Measurements from ENCODE around the gene SIRPG. TPM values are rescaled to one million over a fixed set of nuclear protein-coding genes. Genes with fewer than 3 reads are reported as not detected.

The SIRPG gene
- total and polyA plus RNA-seq, 4 donors, result 0.32 to 0.71 (median 0.42) TPM; not detected in 1

DNA sequence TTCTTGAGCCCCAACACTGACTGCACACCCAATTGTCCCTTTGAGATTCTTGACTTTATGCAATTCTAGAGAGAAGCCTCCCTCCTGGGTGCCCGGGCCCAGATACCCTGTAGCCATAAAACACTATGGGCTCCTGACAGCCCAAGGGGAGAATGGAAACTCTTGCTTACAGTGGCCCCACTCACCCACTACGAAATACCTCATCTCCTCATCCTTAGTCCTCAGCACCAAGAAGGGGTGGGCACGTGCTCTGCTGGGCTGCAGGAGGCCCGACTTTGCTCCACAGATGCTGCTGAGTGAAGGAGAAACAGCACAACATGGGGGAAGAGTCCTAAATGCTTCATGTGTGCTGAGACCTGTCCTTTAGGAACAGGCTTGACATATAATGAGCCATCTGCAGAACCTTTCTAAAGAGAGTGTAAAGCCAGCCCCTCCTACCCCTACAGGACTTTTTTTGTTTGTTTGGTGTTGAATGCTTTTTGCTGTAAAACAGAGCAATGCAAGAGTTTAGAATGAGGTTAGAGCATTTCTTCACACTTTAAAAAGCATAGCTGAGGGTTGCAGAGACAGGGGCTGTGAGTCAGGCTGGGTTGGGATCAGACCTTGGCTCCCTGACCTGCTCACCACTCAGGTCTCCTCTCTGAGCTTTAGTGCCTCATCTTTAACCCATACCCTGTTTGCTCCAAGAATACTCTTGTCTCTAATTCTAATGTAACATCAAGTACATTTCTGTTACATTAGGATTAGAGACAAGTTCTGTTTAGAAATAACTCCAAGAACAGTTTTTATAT lies 17.6 kb upstream of the SIRPG start (continued):
- TF ChIP-seq, protein P1, sequence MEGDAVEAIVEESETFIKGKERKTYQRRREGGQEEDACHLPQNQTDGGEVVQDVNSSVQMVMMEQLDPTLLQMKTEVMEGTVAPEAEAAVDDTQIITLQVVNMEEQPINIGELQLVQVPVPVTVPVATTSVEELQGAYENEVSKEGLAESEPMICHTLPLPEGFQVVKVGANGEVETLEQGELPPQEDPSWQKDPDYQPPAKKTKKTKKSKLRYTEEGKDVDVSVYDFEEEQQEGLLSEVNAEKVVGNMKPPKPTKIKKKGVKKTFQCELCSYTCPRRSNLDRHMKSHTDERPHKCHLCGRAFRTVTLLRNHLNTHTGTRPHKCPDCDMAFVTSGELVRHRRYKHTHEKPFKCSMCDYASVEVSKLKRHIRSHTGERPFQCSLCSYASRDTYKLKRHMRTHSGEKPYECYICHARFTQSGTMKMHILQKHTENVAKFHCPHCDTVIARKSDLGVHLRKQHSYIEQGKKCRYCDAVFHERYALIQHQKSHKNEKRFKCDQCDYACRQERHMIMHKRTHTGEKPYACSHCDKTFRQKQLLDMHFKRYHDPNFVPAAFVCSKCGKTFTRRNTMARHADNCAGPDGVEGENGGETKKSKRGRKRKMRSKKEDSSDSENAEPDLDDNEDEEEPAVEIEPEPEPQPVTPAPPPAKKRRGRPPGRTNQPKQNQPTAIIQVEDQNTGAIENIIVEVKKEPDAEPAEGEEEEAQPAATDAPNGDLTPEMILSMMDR (IDR thresholded peaks at IDR 0.05; ENCODE audit: low read depth, low read length, missing input control), result no peak

DNA sequence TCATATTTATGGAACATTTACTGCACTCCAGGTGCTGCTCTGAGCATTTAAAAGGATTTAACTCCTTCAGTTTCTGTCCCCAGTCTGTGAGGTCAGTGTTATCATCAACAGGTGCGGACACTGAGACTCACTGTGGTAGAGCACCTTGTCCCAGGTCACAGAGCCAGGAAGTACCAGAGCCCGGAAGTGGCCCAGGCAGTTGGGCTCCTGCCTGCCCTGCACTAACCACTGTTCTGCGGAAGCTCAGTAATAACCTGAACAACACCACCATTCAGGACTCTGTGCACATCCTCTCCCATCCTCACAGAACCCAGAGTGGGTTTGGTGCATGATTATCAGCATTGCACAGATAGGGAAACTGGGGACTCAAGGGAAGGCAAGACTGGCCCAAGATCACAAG lies 16.8 kb upstream of the SIRPG start:
- H3K36me3 ChIP-seq (ENCODE audit: control insufficient read depth in 4 of 4, insufficient read depth in 3 of 4, low read depth in 1 of 4, low read length in 3 of 4), result no peaks in the 10 kb centered on the region
- no peak for TF ChIP-seq FOXA1 (IDR thresholded peaks at IDR 0.05)
- no peak for TF ChIP-seq SP1 (IDR thresholded peaks at IDR 0.05)
- TF ChIP-seq JUND (IDR thresholded peaks at IDR 0.05), result no peak
- TF ChIP-seq, protein P2, sequence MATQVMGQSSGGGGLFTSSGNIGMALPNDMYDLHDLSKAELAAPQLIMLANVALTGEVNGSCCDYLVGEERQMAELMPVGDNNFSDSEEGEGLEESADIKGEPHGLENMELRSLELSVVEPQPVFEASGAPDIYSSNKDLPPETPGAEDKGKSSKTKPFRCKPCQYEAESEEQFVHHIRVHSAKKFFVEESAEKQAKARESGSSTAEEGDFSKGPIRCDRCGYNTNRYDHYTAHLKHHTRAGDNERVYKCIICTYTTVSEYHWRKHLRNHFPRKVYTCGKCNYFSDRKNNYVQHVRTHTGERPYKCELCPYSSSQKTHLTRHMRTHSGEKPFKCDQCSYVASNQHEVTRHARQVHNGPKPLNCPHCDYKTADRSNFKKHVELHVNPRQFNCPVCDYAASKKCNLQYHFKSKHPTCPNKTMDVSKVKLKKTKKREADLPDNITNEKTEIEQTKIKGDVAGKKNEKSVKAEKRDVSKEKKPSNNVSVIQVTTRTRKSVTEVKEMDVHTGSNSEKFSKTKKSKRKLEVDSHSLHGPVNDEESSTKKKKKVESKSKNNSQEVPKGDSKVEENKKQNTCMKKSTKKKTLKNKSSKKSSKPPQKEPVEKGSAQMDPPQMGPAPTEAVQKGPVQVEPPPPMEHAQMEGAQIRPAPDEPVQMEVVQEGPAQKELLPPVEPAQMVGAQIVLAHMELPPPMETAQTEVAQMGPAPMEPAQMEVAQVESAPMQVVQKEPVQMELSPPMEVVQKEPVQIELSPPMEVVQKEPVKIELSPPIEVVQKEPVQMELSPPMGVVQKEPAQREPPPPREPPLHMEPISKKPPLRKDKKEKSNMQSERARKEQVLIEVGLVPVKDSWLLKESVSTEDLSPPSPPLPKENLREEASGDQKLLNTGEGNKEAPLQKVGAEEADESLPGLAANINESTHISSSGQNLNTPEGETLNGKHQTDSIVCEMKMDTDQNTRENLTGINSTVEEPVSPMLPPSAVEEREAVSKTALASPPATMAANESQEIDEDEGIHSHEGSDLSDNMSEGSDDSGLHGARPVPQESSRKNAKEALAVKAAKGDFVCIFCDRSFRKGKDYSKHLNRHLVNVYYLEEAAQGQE (IDR thresholded peaks at IDR 0.05), result no peak
- TF ChIP-seq HNF4A (conservative IDR thresholded peaks at IDR 0.05), result no peak
- TF ChIP-seq ZBTB33 (IDR thresholded peaks at IDR 0.05), result no peak
- TF ChIP-seq NR2F2 (IDR thresholded peaks at IDR 0.05), result no peak
- TF ChIP-seq GABPA (IDR thresholded peaks at IDR 0.05 in 1 of 2, conservative IDR thresholded peaks at IDR 0.05 in 1 of 2), result no peak
- no peak for TF ChIP-seq YY1 (IDR thresholded peaks at IDR 0.05)
- no peak for TF ChIP-seq RAD21 (IDR thresholded peaks at IDR 0.05)
- no peak overlapping the region for H3K27ac ChIP-seq (ENCODE audit: low read depth in 1 of 2, low read length in 2 of 2)
- DNase-seq (ENCODE audit: low spot score), result no peak
- no peaks in the 10 kb centered on the region for H3K9me3 ChIP-seq (ENCODE audit: control insufficient read depth in 4 of 4, low read length in 3 of 4)
- H3K27me3 ChIP-seq (ENCODE audit: control insufficient read depth in 4 of 4, insufficient read depth in 4 of 4, low read length in 3 of 4), result no peaks in the 10 kb centered on the region
- no peak overlapping the region for H3K4me3 ChIP-seq (ENCODE audit: low read depth in 1 of 3, low read length in 3 of 3)
- 87% methylated on average over 3 of the region's 3 CpGs for WGBS
- no peak overlapping the region for H3K9ac ChIP-seq (ENCODE audit: low read depth in 1 of 2, low read length in 2 of 2)
- H3K4me1 ChIP-seq (ENCODE audit: control insufficient read depth in 4 of 4, insufficient read depth in 4 of 4, low read length in 3 of 4), result no peaks in the 10 kb centered on the region

GRCh38 chr20:1673424-1673823 lies 15.8 kb upstream of the SIRPG start:
- H3K9ac ChIP-seq (ENCODE audit: low read depth in 1 of 2, low read length in 2 of 2), result no peak overlapping the region
- WGBS, result 64% methylated on average over 4 of the region's 4 CpGs
- H3K9me3 ChIP-seq (ENCODE audit: control insufficient read depth in 4 of 4, low read length in 3 of 4), result no peaks in the 10 kb centered on the region
- no peaks in the 10 kb centered on the region for H3K36me3 ChIP-seq (ENCODE audit: control insufficient read depth in 4 of 4, insufficient read depth in 3 of 4, low read depth in 1 of 4, low read length in 3 of 4)
- no peak for DNase-seq (ENCODE audit: low spot score)
- H3K27ac ChIP-seq (ENCODE audit: low read depth in 1 of 2, low read length in 2 of 2), result no peak overlapping the region
- no peaks in the 10 kb centered on the region for H3K4me1 ChIP-seq (ENCODE audit: control insufficient read depth in 4 of 4, insufficient read depth in 4 of 4, low read length in 3 of 4)
- no peaks in the 10 kb centered on the region for H3K27me3 ChIP-seq (ENCODE audit: control insufficient read depth in 4 of 4, insufficient read depth in 4 of 4, low read length in 3 of 4)
- no peak for TF ChIP-seq RXRA (IDR thresholded peaks at IDR 0.05)
- TF ChIP-seq EGR1 (IDR thresholded peaks at IDR 0.05; ENCODE audit: low read depth in 2 of 2), result no peak
- no peak for TF ChIP-seq YY1 (IDR thresholded peaks at IDR 0.05)
- no peak for TF ChIP-seq FOXA1 (IDR thresholded peaks at IDR 0.05)
- TF ChIP-seq, protein P1 (IDR thresholded peaks at IDR 0.05; ENCODE audit: low read depth, low read length, missing input control), result no peak
- no peak for TF ChIP-seq ZBTB33 (IDR thresholded peaks at IDR 0.05)
- TF ChIP-seq TAF1 (conservative IDR thresholded peaks at IDR 0.05), result no peak
- no peak for TF ChIP-seq NR2F2 (IDR thresholded peaks at IDR 0.05)
- no peak for TF ChIP-seq FOXA2 (IDR thresholded peaks at IDR 0.05)
- no peak overlapping the region for H3K4me3 ChIP-seq (ENCODE audit: low read depth in 1 of 3, low read length in 3 of 3)

Measured in liver (tissue), 9 donors.